Tibial nerve (tissue), 4 donors: ENCODE results near the gene HOXB4. TPM values are rescaled to one million over a fixed set of nuclear protein-coding genes. Genes with fewer than 3 reads are reported as not detected.
A peak's percentile ranks its signal among the peaks of the same experiment; 100 is the strongest.

Experiments used
- DNase-seq, 2 donors: peaks; one replicate each; pipeline ENCODE4 v3.0.0-alpha.2; 2019; ENCODE audit warnings: low spot score in 2 of 2
- H3K27ac ChIP-seq, 4 donors: fragments of 200-600 bp; sonication (generic) in 3 of 4; one replicate each; pipeline ENCODE4 v1.5.1; 2017 to 2019; ENCODE audit warnings: mild to moderate bottlenecking in 1 of 4
- H3K27me3 ChIP-seq, 2 donors: fragments of 200-600 bp; sonication (generic) in 1 of 2; one replicate each; pipeline versions ENCODE4 v1.5.1 to v1.6.0; 2017 to 2019
- H3K36me3 ChIP-seq, 3 donors: fragments of 200-600 bp; sonication (generic); one replicate each; pipeline ENCODE4 v1.5.1; 2018 to 2019
- H3K4me1 ChIP-seq, 4 donors: fragments of 200-600 bp; sonication (generic) in 3 of 4; one replicate each; pipeline ENCODE4 v1.5.1; 2017 to 2019
- H3K4me3 ChIP-seq, 4 donors: fragments of 200-600 bp; sonication (generic) in 3 of 4; one replicate each; pipeline ENCODE4 v1.5.1; 2017 to 2019; ENCODE audit warnings: mild to moderate bottlenecking in 1 of 4, moderate library complexity in 1 of 4
- H3K9me3 ChIP-seq, 4 donors: fragments of 200-600 bp; sonication (generic) in 3 of 4; one replicate each; pipeline ENCODE4 v1.5.1; 2017 to 2019
- CTCF ChIP-seq, 5 experiments: fragments of 200-600 bp in 3 of 5; fragments of 450-650 bp in 2 of 5; sonication (generic) in 3 of 5; IDR thresholded peaks; one replicate each; pipeline ENCODE4 v1.5.1; 2016 to 2019; ENCODE audit warnings: antibody characterized with exemption in 5 of 5, mild to moderate bottlenecking in 3 of 5, moderate library complexity in 2 of 5
- EP300 ChIP-seq, 2 donors: sonication (generic); formaldehyde crosslinking; IDR thresholded peaks; one replicate each; pipeline ENCODE4 v1.6.1; 2017; ENCODE audit warnings: antibody characterized with exemption in 2 of 2, mild to moderate bottlenecking in 1 of 2
- POLR2A ChIP-seq, 2 donors: fragments of 450-650 bp; IDR thresholded peaks; one replicate each; pipeline ENCODE4 v1.6.1; 2017; ENCODE audit warnings: antibody characterized with exemption in 2 of 2, mild to moderate bottlenecking in 2 of 2, moderate library complexity in 2 of 2
- WGBS, 2 donors: methylation state at CpG; one replicate each; pipeline ENCODE4 v1.1.5; 2018; 5-methylcytosine and 5-hydroxymethylcytosine counted together
- total RNA-seq, 4 donors: library from RNA; depleted of rRNA; stranded (reverse); fragments of >200 nt; gene quantifications; one replicate each; pipeline ENCODE4 v1.1.0, GENCODE V29; 2016

HOXB4 gene
- total RNA-seq, 4 donors from 2014 or later, result 1.2 to 3.5 (median 2.0) TPM

GRCh38 chr17:48624544-48625494 lies 46.7 kb upstream of the HOXB4 start:
- H3K27me3 ChIP-seq, result peaks cover 0 to 100% of the 10 kb centered on the region in 2 donors
- H3K27ac ChIP-seq, result peak overlapping the region in 2 of 4 donors; percentile 44 to 63
- DNase-seq, result no peak
- H3K4me3 ChIP-seq, result peak overlapping the region; percentile 13 to 48 (median 32)
- no peaks in the 10 kb centered on the region for H3K36me3 ChIP-seq
- TF ChIP-seq CTCF (IDR thresholded peaks at IDR 0.05) (no peak), POLR2A (IDR thresholded peaks at IDR 0.05) (no peak), EP300 (IDR thresholded peaks at IDR 0.05) (no peak)
- WGBS, 2 donors, result 4 to 5% methylated on average over 48 to 58 of the region's 66 CpGs
- H3K9me3 ChIP-seq, result no peaks in the 10 kb centered on the region
- H3K4me1 ChIP-seq, result peaks cover 0 to 30% (median 20%) of the 10 kb centered on the region in 4 donors

- WGBS, 2 donors, result 45 to 54% methylated on average over 5 of the region's 5 CpGs
- no peaks in the 10 kb centered on the region for H3K36me3 ChIP-seq
- no peak for TF ChIP-seq POLR2A (IDR thresholded peaks at IDR 0.05)
- no peak for TF ChIP-seq EP300 (IDR thresholded peaks at IDR 0.05)
- no peak for TF ChIP-seq CTCF (IDR thresholded peaks at IDR 0.05)
- peaks cover 0 to 32% (median 20%) of the 10 kb centered on the region in 4 donors for H3K4me1 ChIP-seq
- DNase-seq, result no peak
- H3K27me3 ChIP-seq, result peaks cover 0 to 100% of the 10 kb centered on the region in 2 donors
- H3K9me3 ChIP-seq, result no peaks in the 10 kb centered on the region
- no peak overlapping the region for H3K27ac ChIP-seq
- no peak overlapping the region for H3K4me3 ChIP-seq
Observed at GRCh38 chr17:48624118-48624517, 46.0 kb upstream of the HOXB4 start.

GRCh38 chr17:48623583-48623982 lies 45.4 kb upstream of the HOXB4 start:
- Histone ChIP-seq H3K4me1 (peaks cover 0 to 38% (median 20%) of the 10 kb centered on the region in 4 donors), H3K27me3 (peaks cover 0 to 100% of the 10 kb centered on the region in 2 donors), H3K27ac (no peak overlapping the region), H3K36me3 (no peaks in the 10 kb centered on the region), H3K4me3 (no peak overlapping the region), H3K9me3 (no peaks in the 10 kb centered on the region)
- 44 to 45% methylated on average over 4 of the region's 4 CpGs for WGBS, 2 donors
- no peak for DNase-seq
- no peak for TF ChIP-seq POLR2A (IDR thresholded peaks at IDR 0.05)
- no peak for TF ChIP-seq EP300 (IDR thresholded peaks at IDR 0.05)
- no peak for TF ChIP-seq CTCF (IDR thresholded peaks at IDR 0.05)

GRCh38 chr17:48622857-48623256 lies 44.7 kb upstream of the HOXB4 start:
- Histone ChIP-seq H3K4me1 (peaks cover 0 to 45% (median 20%) of the 10 kb centered on the region in 4 donors), H3K9me3 (no peaks in the 10 kb centered on the region), H3K27ac (no peak overlapping the region), H3K36me3 (no peaks in the 10 kb centered on the region), H3K27me3 (peaks cover 0 to 100% of the 10 kb centered on the region in 2 donors), H3K4me3 (no peak overlapping the region)
- no peak for DNase-seq
- WGBS, 2 donors, result 45 to 52% methylated on average over 11 of the region's 11 CpGs
- TF ChIP-seq CTCF (IDR thresholded peaks at IDR 0.05) (no peak), EP300 (IDR thresholded peaks at IDR 0.05) (no peak), POLR2A (IDR thresholded peaks at IDR 0.05) (no peak)
